Upper lobe of left lung (tissue), 6 donors: ENCODE data around the gene PRXL2A. TPM values are rescaled to one million over a fixed set of nuclear protein-coding genes. Genes with fewer than 3 reads are reported as not detected.

Source experiments
- ATAC-seq, 2 donors: fragments of 200-7000 bp; cut with Tn5 transposase; one replicate each; pipeline ENCODE4 v1.9.1; 2022; ENCODE audit warnings: mild to moderate bottlenecking in 2 of 2, moderate library complexity in 2 of 2; ENCODE audit not compliant: low FRiP score in 2 of 2
- DNase-seq, 2 donors: peaks; one replicate each; pipeline ENCODE4 v3.0.0-alpha.2; 2019 to 2020
- H3K27ac ChIP-seq, 4 donors: fragments of 200-600 bp; sonication (generic); one replicate each; pipeline ENCODE4 v1.5.1; 2016 to 2019
- H3K27me3 ChIP-seq, 4 donors: fragments of 200-600 bp; sonication (generic); one replicate each; pipeline ENCODE4 v1.5.1; 2017 to 2019
- H3K36me3 ChIP-seq, 4 donors: fragments of 200-600 bp; sonication (generic); one replicate each; pipeline ENCODE4 v1.5.1; 2016 to 2019
- H3K4me1 ChIP-seq, 4 donors: fragments of 200-600 bp; sonication (generic); one replicate each; pipeline ENCODE4 v1.5.1; 2018 to 2019
- H3K4me3 ChIP-seq, 4 donors: fragments of 200-600 bp; sonication (generic); one replicate each; pipeline ENCODE4 v1.5.1; 2017 to 2019; ENCODE audit warnings: mild to moderate bottlenecking in 2 of 4, moderate library complexity in 1 of 4
- H3K9me3 ChIP-seq, 4 donors: fragments of 200-600 bp; sonication (generic); one replicate each; pipeline ENCODE4 v1.5.1; 2018 to 2019
- CTCF ChIP-seq, 6 experiments: fragments of 450-650 bp in 4 of 6; fragments of 200-600 bp in 2 of 6; sonication (generic) in 2 of 6; IDR thresholded peaks; one replicate each; pipeline ENCODE4 v1.5.1; 2016 to 2019; ENCODE audit warnings: antibody characterized with exemption in 6 of 6
- EP300 ChIP-seq, 4 donors: sonication (generic); formaldehyde crosslinking; IDR thresholded peaks; one replicate each; pipeline ENCODE4 v1.5.1; 2017; ENCODE audit warnings: antibody characterized with exemption in 4 of 4, control low read depth in 2 of 4
- POLR2A ChIP-seq, 4 donors: fragments of 450-650 bp; IDR thresholded peaks; one replicate each; pipeline ENCODE4 v1.5.1; 2016 to 2017; ENCODE audit warnings: antibody characterized with exemption in 4 of 4, mild to moderate bottlenecking in 2 of 4
- POLR2AphosphoS5 ChIP-seq, 2 donors: sonication (generic); formaldehyde crosslinking; IDR thresholded peaks; one replicate each; pipeline ENCODE4 v1.5.1; 2017; ENCODE audit warnings: antibody characterized with exemption in 2 of 2
- WGBS, 2 donors: methylation state at CpG; one replicate each; pipeline ENCODE4 v1.1.5; 2017 to 2018; 5-methylcytosine and 5-hydroxymethylcytosine counted together
- total RNA-seq, 6 donors: library from RNA; depleted of rRNA in 4 of 6; stranded (reverse); fragments of >200 nt in 4 of 6; gene quantifications; one replicate each; pipeline versions ENCODE4 v1.1.0 to v1.2.1, GENCODE V29; 2016 to 2021
- donor health status: DM: no; HTN: no; CAD: no; lungs with moderate emphysema.
- donor health status: DM: no; HTN: yes; CAD: no; lungs with severe emphysema.

The PRXL2A gene
- total RNA-seq, 6 donors from 2014 or later, result 19.9 to 46.0 (median 33.2) TPM

- Histone ChIP-seq H3K36me3 (peaks cover 2 to 14% (median 3%) of the 10 kb centered on the region in 4 donors), H3K4me3 (no peak overlapping the region), H3K4me1 (peaks cover 61 to 85% (median 76%) of the 10 kb centered on the region in 4 donors), H3K9me3 (no peaks in the 10 kb centered on the region), H3K27ac (peak overlapping the region in 3 of 4 donors; percentile 73 to 92 (median 82)), H3K27me3 (no peaks in the 10 kb centered on the region)
- ATAC-seq, result peak in 1 of 2 donors; percentile 59
- no peak for TF ChIP-seq POLR2AphosphoS5 (IDR thresholded peaks at IDR 0.05)
- no peak for TF ChIP-seq CTCF (IDR thresholded peaks at IDR 0.05)
- no peak for TF ChIP-seq EP300 (IDR thresholded peaks at IDR 0.05)
- no peak for TF ChIP-seq POLR2A (IDR thresholded peaks at IDR 0.05)
- WGBS, 2 donors, result 61 to 67% methylated on average over 6 of the region's 6 CpGs
- DNase-seq, result no peak
Measured at GRCh38 chr10:80484243-80484642, 75.9 kb downstream of the PRXL2A start.

- no peak overlapping the region for H3K4me3 ChIP-seq
- H3K36me3 ChIP-seq, result peaks cover 6 to 18% (median 7%) of the 10 kb centered on the region in 4 donors
- peak overlapping the region; percentile 73 to 92 (median 82) for H3K27ac ChIP-seq
- H3K27me3 ChIP-seq, result no peaks in the 10 kb centered on the region
- no peak for TF ChIP-seq POLR2AphosphoS5 (IDR thresholded peaks at IDR 0.05)
- no peak for TF ChIP-seq POLR2A (IDR thresholded peaks at IDR 0.05)
- no peak for TF ChIP-seq EP300 (IDR thresholded peaks at IDR 0.05)
- TF ChIP-seq CTCF (IDR thresholded peaks at IDR 0.05), result no peak
- ATAC-seq, result no peak
- no peaks in the 10 kb centered on the region for H3K9me3 ChIP-seq
- H3K4me1 ChIP-seq, result peaks cover 65 to 89% (median 80%) of the 10 kb centered on the region in 4 donors
- no peak for DNase-seq
Measured at GRCh38 chr10:80484676-80485075, 76.3 kb downstream of the PRXL2A start.

- ATAC-seq, result peak in 1 of 2 donors; percentile 51
- 64 to 80% methylated on average over 10 of the region's 10 CpGs for WGBS, 2 donors
- peaks cover 70 to 95% (median 86%) of the 10 kb centered on the region in 4 donors for H3K4me1 ChIP-seq
- TF ChIP-seq EP300 (IDR thresholded peaks at IDR 0.05), result no peak
- TF ChIP-seq POLR2AphosphoS5 (IDR thresholded peaks at IDR 0.05), result peak in 1 of 2 donors; percentile 18
- peaks cover 6 to 24% (median 13%) of the 10 kb centered on the region in 4 donors for H3K36me3 ChIP-seq
- no peak overlapping the region for H3K4me3 ChIP-seq
- no peaks in the 10 kb centered on the region for H3K9me3 ChIP-seq
- no peaks in the 10 kb centered on the region for H3K27me3 ChIP-seq
- DNase-seq, result no peak
- H3K27ac ChIP-seq, result peak overlapping the region; percentile 73 to 92 (median 82)
Measured at GRCh38 chr10:80485076-80485945, 77.0 kb downstream of the PRXL2A start.

GRCh38 chr10:80485946-80486764 is 77.8 kb downstream of the PRXL2A start:
- Histone ChIP-seq H3K4me1 (peaks cover 77 to 98% (median 91%) of the 10 kb centered on the region in 4 donors), H3K27ac (peak overlapping the region; percentile 73 to 92 (median 82)), H3K9me3 (no peaks in the 10 kb centered on the region), H3K4me3 (no peak overlapping the region), H3K27me3 (no peaks in the 10 kb centered on the region), H3K36me3 (peaks cover 6 to 33% (median 21%) of the 10 kb centered on the region in 4 donors)
- DNase-seq (no peak), ATAC-seq (peak; percentile 32 to 37)
- WGBS, 2 donors, result 55% methylated on average over 14 to 17 of the region's 17 CpGs
- TF ChIP-seq EP300 (IDR thresholded peaks at IDR 0.05) (no peak), POLR2AphosphoS5 (IDR thresholded peaks at IDR 0.05) (no peak), POLR2A (IDR thresholded peaks at IDR 0.05) (no peak), CTCF (IDR thresholded peaks at IDR 0.05) (no peak)

Other genes with a start within 250 kb of the PRXL2A start
- gene ANXA11, start 203.0 kb upstream of the PRXL2A start, total RNA-seq, result 100 to 1,000 TPM; 108 to 327 (median 194) TPM
- 1 to 10 TPM in 1 of 6 donors, under 1 TPM in 5; 0.15 to 2.1 (median 0.73) TPM for gene MAT1A, start 118.9 kb upstream of the PRXL2A start, total RNA-seq
- 1 to 10 TPM in 1 of 6 donors, under 1 TPM in 1, not detected in 4; 0.71 to 8.7 TPM for gene DYDC1, start 51.8 kb upstream of the PRXL2A start, total RNA-seq
- gene DYDC2, start 51.8 kb upstream of the PRXL2A start, total RNA-seq, result 10 to 100 TPM in 1 of 6 donors, 1 to 10 TPM in 3, not detected in 2; 1.9 to 13.7 (median 3.6) TPM
- gene TSPAN14, start 45.8 kb downstream of the PRXL2A start, total RNA-seq, result 100 to 1,000 TPM in 4 of 6 donors, 10 to 100 TPM in 2; 52.1 to 157 (median 111) TPM
- gene SH2D4B, start 129.4 kb downstream of the PRXL2A start, total RNA-seq, result 1 to 10 TPM in 1 of 6 donors, under 1 TPM in 4, not detected in 1; 0.15 to 1.0 (median 0.55) TPM